DND-41 (cell line): ENCODE measurements around the gene SSR1.

Experiments
- ATAC-seq: fragments of 200-7000 bp; cut with Tn5 transposase; 3 replicates; pipeline ENCODE4 v1.9.1; 2021; ENCODE audit warnings: low read depth; ENCODE audit not compliant: insufficient read depth
- DNase-seq: peaks from one replicate; pipeline ENCODE4 v3.0.0-alpha.2; 2020
- H2AFZ ChIP-seq: 2 replicates; pipeline ENCODE4 v1.6.0; 2012; ENCODE audit warnings: low read depth, low read length
- H3K27ac ChIP-seq: 2 replicates; pipeline ENCODE4 v1.5.1; 2012; ENCODE audit warnings: low read length, inconsistent platforms
- H3K27me3 ChIP-seq: fragments of 200-600 bp; sonication (generic); 2 replicates; pipeline ENCODE4 v1.6.0; 2012; ENCODE audit warnings: low read length, mild to moderate bottlenecking, inconsistent platforms; ENCODE audit not compliant: insufficient read depth, poor library complexity
- H3K36me3 ChIP-seq: 2 replicates; pipeline ENCODE4 v1.5.1; 2012; ENCODE audit warnings: low read length, inconsistent platforms; ENCODE audit not compliant: insufficient read depth
- H3K4me1 ChIP-seq: 2 replicates; pipeline ENCODE4 v1.5.1; 2012; ENCODE audit warnings: mild to moderate bottlenecking, low read length; ENCODE audit not compliant: insufficient read depth
- H3K4me2 ChIP-seq: 2 replicates; pipeline ENCODE4 v1.6.0; 2012; ENCODE audit warnings: mild to moderate bottlenecking, moderate library complexity, low read length, inconsistent platforms; ENCODE audit not compliant: insufficient read depth
- H3K4me3 ChIP-seq, 2 experiments: fragments of 200-600 bp in 1 of 2; shearing (Covaris generic) in 1 of 2; 2 replicates each; pipeline ENCODE4 v1.5.1; 2012 to 2016; ENCODE audit warnings: inconsistent platforms in 2 of 2, low read length in 2 of 2, mild to moderate bottlenecking in 2 of 2, low read depth in 1 of 2, moderate library complexity in 1 of 2
- H3K79me2 ChIP-seq: 2 replicates; pipeline ENCODE4 v1.6.0; 2012; ENCODE audit warnings: low read length, inconsistent platforms; ENCODE audit not compliant: insufficient read depth
- H3K9ac ChIP-seq: 2 replicates; pipeline ENCODE4 v1.6.0; 2012; ENCODE audit warnings: low read depth, mild to moderate bottlenecking, inconsistent platforms, low read length, moderate library complexity
- H3K9me3 ChIP-seq: 2 replicates; pipeline ENCODE4 v1.5.1; 2012; ENCODE audit warnings: low read length, moderate library complexity, mild to moderate bottlenecking, inconsistent platforms; ENCODE audit not compliant: insufficient read depth, severe bottlenecking
- H4K20me1 ChIP-seq: 2 replicates; pipeline ENCODE4 v1.6.0; 2012; ENCODE audit warnings: low read length; ENCODE audit not compliant: insufficient read depth
- EZH2 ChIP-seq: IDR thresholded peaks from 3 replicates; pipeline ENCODE4 v1.6.1; 2012; ENCODE audit warnings: borderline replicate concordance, low read depth, mild to moderate bottlenecking, moderate library complexity, low read length, inconsistent platforms; ENCODE audit not compliant: severe bottlenecking
- TF ChIP-seq, protein P1 (sequence below): IDR thresholded peaks from 2 replicates; pipeline ENCODE4 v1.5.1; 2012; ENCODE audit warnings: borderline replicate concordance, low read length, moderate library complexity, mild to moderate bottlenecking; ENCODE audit not compliant: poor library complexity, severe bottlenecking; ENCODE audit errors: extremely low read depth

Gene SSR1

DNA sequence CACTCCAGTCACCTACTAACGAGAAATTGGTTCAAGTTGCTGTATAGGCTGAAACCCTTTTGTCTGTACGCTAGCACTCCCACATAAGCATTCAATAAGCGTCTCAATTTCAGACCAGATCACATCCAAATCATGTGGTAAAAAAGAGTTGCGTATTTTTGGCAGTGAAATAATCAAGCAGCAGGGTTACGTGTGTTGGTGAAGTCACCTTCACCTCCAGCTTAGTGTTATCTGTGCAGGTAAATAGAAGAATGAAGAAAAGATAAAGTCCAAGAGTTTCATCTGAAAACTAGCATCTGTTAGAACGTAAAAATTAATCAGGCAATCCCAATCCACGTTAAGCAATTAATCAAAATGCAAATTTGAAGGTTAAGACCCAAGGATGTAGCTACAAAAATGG is 11.3 kb downstream of the SSR1 start:
- peaks cover 41% of the 10 kb centered on the region for H3K79me2 ChIP-seq
- no peak overlapping the region for H3K9ac ChIP-seq
- TF ChIP-seq, protein P1, sequence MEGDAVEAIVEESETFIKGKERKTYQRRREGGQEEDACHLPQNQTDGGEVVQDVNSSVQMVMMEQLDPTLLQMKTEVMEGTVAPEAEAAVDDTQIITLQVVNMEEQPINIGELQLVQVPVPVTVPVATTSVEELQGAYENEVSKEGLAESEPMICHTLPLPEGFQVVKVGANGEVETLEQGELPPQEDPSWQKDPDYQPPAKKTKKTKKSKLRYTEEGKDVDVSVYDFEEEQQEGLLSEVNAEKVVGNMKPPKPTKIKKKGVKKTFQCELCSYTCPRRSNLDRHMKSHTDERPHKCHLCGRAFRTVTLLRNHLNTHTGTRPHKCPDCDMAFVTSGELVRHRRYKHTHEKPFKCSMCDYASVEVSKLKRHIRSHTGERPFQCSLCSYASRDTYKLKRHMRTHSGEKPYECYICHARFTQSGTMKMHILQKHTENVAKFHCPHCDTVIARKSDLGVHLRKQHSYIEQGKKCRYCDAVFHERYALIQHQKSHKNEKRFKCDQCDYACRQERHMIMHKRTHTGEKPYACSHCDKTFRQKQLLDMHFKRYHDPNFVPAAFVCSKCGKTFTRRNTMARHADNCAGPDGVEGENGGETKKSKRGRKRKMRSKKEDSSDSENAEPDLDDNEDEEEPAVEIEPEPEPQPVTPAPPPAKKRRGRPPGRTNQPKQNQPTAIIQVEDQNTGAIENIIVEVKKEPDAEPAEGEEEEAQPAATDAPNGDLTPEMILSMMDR: no peak
- TF ChIP-seq EZH2: no peak
- H3K9me3 ChIP-seq: no peaks in the 10 kb centered on the region
- H2AFZ ChIP-seq: no peak overlapping the region
- H3K27me3 ChIP-seq: no peaks in the 10 kb centered on the region
- no peak for ATAC-seq
- H3K4me2 ChIP-seq: no peak overlapping the region
- no peak overlapping the region for H3K27ac ChIP-seq
- peaks cover 21% of the 10 kb centered on the region; the same call in 1 of the 2 replicates for H4K20me1 ChIP-seq
- H3K4me1 ChIP-seq: no peaks in the 10 kb centered on the region
- no peak for DNase-seq
- H3K36me3 ChIP-seq: peaks cover 89% of the 10 kb centered on the region
- no peak overlapping the region for H3K4me3 ChIP-seq

GRCh38 chr6:7300926-7301325 is 12.1 kb downstream of the SSR1 start:
- H3K4me2 ChIP-seq: no peak overlapping the region
- H3K36me3 ChIP-seq: peaks cover 96% of the 10 kb centered on the region
- no peak overlapping the region for H2AFZ ChIP-seq
- ATAC-seq (no peak), DNase-seq (no peak)
- no peaks in the 10 kb centered on the region for H3K4me1 ChIP-seq
- no peak overlapping the region for H3K27ac ChIP-seq
- H3K27me3 ChIP-seq: no peaks in the 10 kb centered on the region
- H3K9ac ChIP-seq: no peak overlapping the region
- peaks cover 21% of the 10 kb centered on the region; the same call in 1 of the 2 replicates for H4K20me1 ChIP-seq
- H3K9me3 ChIP-seq: no peaks in the 10 kb centered on the region
- no peak overlapping the region for H3K4me3 ChIP-seq
- H3K79me2 ChIP-seq: peaks cover 36% of the 10 kb centered on the region
- TF ChIP-seq, protein P1: no peak
- TF ChIP-seq EZH2: no peak

DNA sequence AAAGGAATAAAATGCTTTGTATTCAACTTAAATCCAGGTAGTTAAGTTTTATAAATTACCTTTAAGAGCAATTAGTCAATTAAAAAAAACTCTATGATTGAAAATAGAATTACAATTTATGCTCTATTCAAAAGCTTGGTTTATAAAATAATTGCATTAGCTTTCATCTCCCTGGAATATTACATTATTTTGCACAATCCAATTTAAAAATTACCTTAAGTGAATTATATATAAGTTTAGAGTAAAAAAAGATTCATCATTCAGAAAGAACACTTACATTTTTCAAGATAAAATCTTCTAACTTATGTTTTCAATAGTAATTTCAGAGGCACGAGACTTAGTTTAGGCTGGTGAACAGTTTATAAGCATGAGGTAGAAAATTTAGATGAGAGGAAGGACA is 14.9 kb downstream of the SSR1 start:
- Histone ChIP-seq H3K4me2 (no peak overlapping the region), H3K36me3 (peaks cover 94% of the 10 kb centered on the region)
- TF ChIP-seq, protein P1: no peak
- no peak for TF ChIP-seq EZH2

GRCh38 chr6:7296602-7297001 is 16.4 kb downstream of the SSR1 start:
- peaks cover 11% of the 10 kb centered on the region; the same call in 1 of the 2 replicates for H3K79me2 ChIP-seq
- no peak overlapping the region for H3K27ac ChIP-seq
- ATAC-seq: no peak
- peaks cover 5% of the 10 kb centered on the region; the same call in 1 of the 2 replicates for H4K20me1 ChIP-seq
- H3K4me1 ChIP-seq: no peaks in the 10 kb centered on the region
- H3K9me3 ChIP-seq: no peaks in the 10 kb centered on the region
- no peak overlapping the region for H3K9ac ChIP-seq
- H3K4me2 ChIP-seq: no peak overlapping the region
- TF ChIP-seq EZH2: no peak
- TF ChIP-seq, protein P1: no peak
- no peak overlapping the region for H2AFZ ChIP-seq
- H3K27me3 ChIP-seq: no peaks in the 10 kb centered on the region
- peaks cover 95% of the 10 kb centered on the region for H3K36me3 ChIP-seq
- no peak overlapping the region for H3K4me3 ChIP-seq
- DNase-seq: no peak

More for the DNA sequence above, 14.9 kb downstream of the SSR1 start:
- Histone ChIP-seq H3K27ac (no peak overlapping the region), H3K27me3 (no peaks in the 10 kb centered on the region), H3K4me3 (no peak overlapping the region), H2AFZ (no peak overlapping the region), H3K9me3 (no peaks in the 10 kb centered on the region), H3K9ac (no peak overlapping the region), H3K4me1 (no peaks in the 10 kb centered on the region), H4K20me1 (peaks cover 5% of the 10 kb centered on the region; the same call in 1 of the 2 replicates), H3K79me2 (peaks cover 15% of the 10 kb centered on the region; the same call in 1 of the 2 replicates)
- DNase-seq (no peak), ATAC-seq (no peak)
